22Rv1 (cell line): Measurements from ENCODE around the gene ACTL6A.

ENCODE experiments used
- H3K27ac ChIP-seq: fragments of 450-650 bp; 2 replicates; pipeline ENCODE4 v1.5.1; 2017
- ZFX ChIP-seq: fragments of 450-650 bp; IDR thresholded peaks from 2 replicates; pipeline ENCODE4 v1.6.1; 2017; ENCODE audit warnings: antibody characterized with exemption, borderline replicate concordance
- TF ChIP-seq, protein P1 (sequence below): fragments of 450-650 bp; IDR thresholded peaks from 2 replicates; pipeline ENCODE4 v1.5.1; 2017; ENCODE audit warnings: mild to moderate bottlenecking

The ACTL6A gene

DNA sequence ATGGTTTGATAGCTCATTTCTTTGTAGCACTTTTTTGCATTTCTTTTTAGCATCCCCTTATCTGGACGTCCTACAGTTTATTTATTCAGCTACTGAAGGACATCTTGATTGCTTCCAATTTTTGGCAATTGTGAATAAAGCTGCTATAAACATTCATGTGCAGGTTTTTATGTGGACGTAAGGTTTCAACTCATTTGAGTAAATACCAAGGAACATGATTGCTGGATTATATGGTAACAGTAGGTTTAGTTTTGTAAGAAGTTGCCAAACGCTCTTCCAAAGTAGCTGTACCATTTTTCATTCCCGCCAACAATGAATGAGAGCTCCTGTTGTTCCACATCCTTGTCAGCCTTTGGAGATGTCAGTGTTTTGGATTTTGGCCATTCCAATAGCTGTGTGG is 29.5 kb upstream of the ACTL6A start:
- TF ChIP-seq ZFX: no peak
- TF ChIP-seq, protein P1, sequence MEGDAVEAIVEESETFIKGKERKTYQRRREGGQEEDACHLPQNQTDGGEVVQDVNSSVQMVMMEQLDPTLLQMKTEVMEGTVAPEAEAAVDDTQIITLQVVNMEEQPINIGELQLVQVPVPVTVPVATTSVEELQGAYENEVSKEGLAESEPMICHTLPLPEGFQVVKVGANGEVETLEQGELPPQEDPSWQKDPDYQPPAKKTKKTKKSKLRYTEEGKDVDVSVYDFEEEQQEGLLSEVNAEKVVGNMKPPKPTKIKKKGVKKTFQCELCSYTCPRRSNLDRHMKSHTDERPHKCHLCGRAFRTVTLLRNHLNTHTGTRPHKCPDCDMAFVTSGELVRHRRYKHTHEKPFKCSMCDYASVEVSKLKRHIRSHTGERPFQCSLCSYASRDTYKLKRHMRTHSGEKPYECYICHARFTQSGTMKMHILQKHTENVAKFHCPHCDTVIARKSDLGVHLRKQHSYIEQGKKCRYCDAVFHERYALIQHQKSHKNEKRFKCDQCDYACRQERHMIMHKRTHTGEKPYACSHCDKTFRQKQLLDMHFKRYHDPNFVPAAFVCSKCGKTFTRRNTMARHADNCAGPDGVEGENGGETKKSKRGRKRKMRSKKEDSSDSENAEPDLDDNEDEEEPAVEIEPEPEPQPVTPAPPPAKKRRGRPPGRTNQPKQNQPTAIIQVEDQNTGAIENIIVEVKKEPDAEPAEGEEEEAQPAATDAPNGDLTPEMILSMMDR: no peak
- H3K27ac ChIP-seq: no peak overlapping the region

DNA sequence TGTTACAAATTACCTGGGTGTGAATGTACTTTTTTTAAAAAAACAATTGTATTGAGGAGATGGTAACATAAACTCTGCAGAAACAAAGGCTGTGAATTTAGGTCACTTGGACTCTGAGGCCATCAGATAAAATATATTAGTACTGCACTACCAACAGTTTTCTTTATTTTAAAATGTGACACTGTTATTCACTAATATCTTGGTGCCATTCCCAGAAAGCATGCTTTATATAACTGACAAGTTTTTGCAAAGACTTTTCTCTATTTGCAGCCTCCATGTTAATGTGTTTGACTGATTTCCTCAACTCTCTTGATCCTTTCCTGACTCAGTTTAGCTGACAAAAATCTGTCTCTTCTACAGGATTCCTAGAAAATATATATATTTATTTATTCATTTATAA is 26.5 kb upstream of the ACTL6A start:
- no peak overlapping the region for H3K27ac ChIP-seq
- TF ChIP-seq, protein P1: no peak
- TF ChIP-seq ZFX: no peak

DNA sequence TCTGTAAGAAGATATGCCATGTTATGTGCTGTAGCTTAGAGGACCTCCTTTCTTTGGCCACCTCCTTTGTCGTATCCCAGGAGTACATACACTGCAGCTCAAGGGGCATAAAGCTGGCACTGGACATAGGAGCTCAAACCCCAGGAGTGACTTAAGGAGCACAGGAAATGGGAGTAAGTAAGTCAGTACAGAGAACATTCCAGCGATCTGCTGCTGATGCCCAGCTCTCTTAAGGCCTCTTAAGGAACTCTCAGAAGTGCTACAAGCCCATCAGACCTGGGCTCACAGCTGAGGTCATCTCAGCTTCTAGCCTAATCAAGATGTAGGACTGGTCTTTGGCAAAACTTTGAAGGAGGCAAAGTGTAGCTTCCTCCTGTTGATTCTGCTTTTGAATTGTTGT is 21.6 kb upstream of the ACTL6A start:
- TF ChIP-seq, protein P1: no peak
- no peak for TF ChIP-seq ZFX
- no peak overlapping the region for H3K27ac ChIP-seq

DNA sequence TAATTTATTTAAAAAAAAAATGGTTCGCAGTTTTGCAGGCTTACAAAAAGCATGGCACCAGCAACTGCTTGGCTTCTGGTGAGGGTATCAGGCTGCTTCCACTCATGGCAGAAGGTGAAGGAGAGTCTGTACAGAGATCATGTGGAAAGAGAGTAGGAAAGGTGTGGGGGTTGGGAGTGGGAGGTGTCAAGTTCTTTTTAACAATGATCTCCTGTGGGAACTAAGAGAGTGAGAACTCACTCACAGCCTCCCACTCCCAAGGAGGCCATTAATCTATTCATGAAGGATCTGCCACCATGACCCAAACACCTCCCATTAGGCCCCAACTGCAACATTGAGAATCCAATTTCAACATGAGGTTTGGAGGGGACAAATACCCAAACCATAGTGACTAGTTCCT is 21.1 kb upstream of the ACTL6A start:
- H3K27ac ChIP-seq: no peak overlapping the region
- TF ChIP-seq, protein P1: no peak
- no peak for TF ChIP-seq ZFX

DNA sequence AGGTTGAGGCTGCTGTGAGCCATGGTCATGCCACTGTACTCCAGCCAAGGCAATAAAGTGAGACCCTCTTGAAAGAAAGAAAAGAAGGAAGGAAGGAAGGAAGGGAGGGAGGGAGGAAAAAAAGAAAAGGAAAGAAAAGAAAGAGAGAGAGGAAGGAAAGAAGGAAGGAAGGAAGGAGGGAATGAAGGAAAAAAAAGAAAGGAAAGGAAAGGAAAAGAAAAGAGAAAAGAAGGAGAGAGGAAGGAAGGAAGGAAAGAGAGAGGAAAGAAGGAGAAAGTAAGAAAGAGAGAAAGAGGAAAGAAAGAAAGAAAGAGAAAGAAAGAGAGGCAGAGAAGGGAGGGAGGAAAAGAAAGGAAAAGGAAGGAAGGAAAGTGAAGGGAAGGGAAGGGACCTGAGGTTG is 20.4 kb upstream of the ACTL6A start:
- no peak for TF ChIP-seq ZFX
- TF ChIP-seq, protein P1: no peak
- no peak overlapping the region for H3K27ac ChIP-seq

DNA sequence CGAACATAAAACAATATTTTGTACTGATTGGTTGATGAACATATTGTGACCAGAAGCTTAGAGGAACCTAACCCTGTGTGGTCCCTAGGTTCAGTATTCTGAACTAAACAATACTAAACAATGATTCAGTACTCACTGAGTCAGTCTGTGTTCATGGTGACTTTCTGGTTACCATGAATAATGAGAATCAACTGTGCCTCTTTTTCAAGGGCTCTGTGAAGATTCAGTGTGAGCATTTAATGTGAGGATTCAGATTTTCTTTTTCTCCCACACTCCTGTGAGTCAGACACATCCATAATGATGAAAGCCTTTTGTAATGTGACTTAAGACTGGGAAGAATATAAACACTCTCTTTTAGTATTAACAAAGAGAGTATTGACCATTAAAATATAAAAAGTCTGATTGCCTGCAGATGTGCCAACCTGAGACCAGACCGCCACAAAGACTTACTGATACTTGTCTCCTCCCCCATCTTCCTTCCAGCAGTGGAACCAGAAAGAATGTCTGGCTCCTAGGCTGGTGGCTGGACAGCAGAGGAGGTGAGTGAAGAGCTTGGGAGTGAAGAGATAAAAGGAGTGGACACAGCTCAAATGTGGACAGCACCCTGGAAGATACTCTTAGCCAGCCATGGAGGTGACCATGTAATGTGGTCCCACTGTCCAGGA is 17.6 kb upstream of the ACTL6A start:
- H3K27ac ChIP-seq: no peak overlapping the region
- TF ChIP-seq, protein P1: no peak
- no peak for TF ChIP-seq ZFX

DNA sequence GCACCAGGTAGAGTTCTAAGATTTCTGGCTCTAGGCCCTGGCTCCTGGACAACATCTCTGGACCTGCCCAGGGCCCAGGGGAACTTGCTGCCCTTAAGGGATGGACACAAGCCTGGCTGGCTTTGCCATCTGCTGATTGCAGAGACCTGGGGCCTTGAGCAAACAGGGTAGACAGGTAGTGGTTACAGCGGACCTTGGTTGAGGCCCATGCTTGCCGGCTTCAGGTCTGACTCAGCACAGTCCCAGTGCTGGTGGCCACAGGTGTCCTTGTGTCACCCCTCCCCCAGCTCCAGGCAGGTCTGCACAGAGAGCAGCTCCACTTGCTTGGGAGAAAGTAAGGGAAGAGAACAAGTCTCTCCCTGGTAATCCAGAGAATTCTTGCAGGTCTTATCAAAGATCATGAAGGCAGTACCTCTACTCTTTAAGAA is 15.9 kb upstream of the ACTL6A start:
- no peak overlapping the region for H3K27ac ChIP-seq
- TF ChIP-seq, protein P1: no peak
- no peak for TF ChIP-seq ZFX
